H9 (cell line): Measurements from ENCODE around the gene SLC2A14. TPM values are rescaled to one million over a fixed set of nuclear protein-coding genes. Genes with fewer than 3 reads are reported as not detected.

Source experiments
- DNase-seq: peaks from one replicate; pipeline ENCODE4 v3.0.0-alpha.2; 2017
- H2AFZ ChIP-seq: one replicate; pipeline ENCODE4 v1.6.1; 2013; ENCODE audit warnings: mild to moderate bottlenecking, low read length, control low read depth, moderate library complexity
- H2AK5ac ChIP-seq: 2 replicates; pipeline ENCODE4 v1.6.1; 2013; ENCODE audit warnings: low read length, control low read depth, mixed read lengths; ENCODE audit not compliant: insufficient read length
- H2BK120ac ChIP-seq: one replicate; pipeline ENCODE4 v1.6.1; 2013; ENCODE audit warnings: low read depth, mild to moderate bottlenecking, low read length, control low read depth, inconsistent platforms; ENCODE audit not compliant: poor library complexity, severe bottlenecking
- H2BK12ac ChIP-seq: 2 replicates; pipeline ENCODE4 v1.6.1; 2013; ENCODE audit warnings: low read length, control low read depth, mixed read lengths, low read depth; ENCODE audit not compliant: insufficient read length
- H2BK15ac ChIP-seq: 2 replicates; pipeline ENCODE4 v1.6.1; 2013; ENCODE audit warnings: low read depth, low read length, control low read depth
- H2BK20ac ChIP-seq: one replicate; pipeline ENCODE4 v1.6.1; 2013; ENCODE audit warnings: low read depth, mild to moderate bottlenecking, low read length, control low read depth, inconsistent platforms; ENCODE audit not compliant: poor library complexity, severe bottlenecking
- H2BK5ac ChIP-seq: 2 replicates; pipeline ENCODE4 v1.6.1; 2013; ENCODE audit warnings: low read length, control low read depth, mixed read lengths; ENCODE audit not compliant: insufficient read length
- H3K14ac ChIP-seq: 2 replicates; pipeline ENCODE4 v1.6.1; 2013; ENCODE audit warnings: low read length, control low read depth; ENCODE audit not compliant: insufficient read depth
- H3K18ac ChIP-seq: 2 replicates; pipeline ENCODE4 v1.6.1; 2013; ENCODE audit warnings: low read depth, mild to moderate bottlenecking, mixed read lengths, low read length, control low read depth; ENCODE audit not compliant: insufficient read length
- H3K23ac ChIP-seq: 2 replicates; pipeline ENCODE4 v1.6.1; 2013; ENCODE audit warnings: low read length, control low read depth, mixed read lengths, low read depth; ENCODE audit not compliant: insufficient read length
- H3K23me2 ChIP-seq: 2 replicates; pipeline ENCODE4 v1.6.1; 2013; ENCODE audit warnings: low read depth, mild to moderate bottlenecking, mixed read lengths, low read length, control low read depth; ENCODE audit not compliant: insufficient read length, poor library complexity, severe bottlenecking
- H3K27ac ChIP-seq: 2 replicates; pipeline ENCODE4 v1.5.1; 2013; ENCODE audit warnings: low read length, control low read depth, mixed read lengths, low read depth; ENCODE audit not compliant: insufficient read length
- H3K27me3 ChIP-seq: 2 replicates; pipeline ENCODE4 v1.6.1; 2013; ENCODE audit warnings: low read length, control low read depth, inconsistent platforms; ENCODE audit not compliant: insufficient read depth
- H3K4ac ChIP-seq: 2 replicates; pipeline ENCODE4 v1.6.1; 2013; ENCODE audit warnings: low read depth, mild to moderate bottlenecking, control low read depth, inconsistent platforms, low read length, moderate library complexity
- H3K4me1 ChIP-seq: 2 replicates; pipeline ENCODE4 v1.6.1; 2013; ENCODE audit warnings: low read length, control low read depth, inconsistent platforms; ENCODE audit not compliant: insufficient read depth
- H3K4me2 ChIP-seq: 2 replicates; pipeline ENCODE4 v1.6.1; 2013; ENCODE audit warnings: low read length, control low read depth, mixed read lengths; ENCODE audit not compliant: insufficient read length, insufficient read depth
- H3K56ac ChIP-seq: 2 replicates; pipeline ENCODE4 v1.6.1; 2013; ENCODE audit warnings: low read depth, mild to moderate bottlenecking, mixed read lengths, low read length, control low read depth; ENCODE audit not compliant: insufficient read length
- H3K79me1 ChIP-seq: 2 replicates; pipeline ENCODE4 v1.6.1; 2013; ENCODE audit warnings: low read depth, mild to moderate bottlenecking, moderate library complexity, low read length, control low read depth, inconsistent platforms; ENCODE audit not compliant: insufficient read depth, poor library complexity, severe bottlenecking
- H3K79me2 ChIP-seq: 2 replicates; pipeline ENCODE4 v1.6.1; 2013; ENCODE audit warnings: low read length, control low read depth, inconsistent platforms; ENCODE audit not compliant: insufficient read depth
- H3K9ac ChIP-seq: 2 replicates; pipeline ENCODE4 v1.6.1; 2013; ENCODE audit warnings: low read length, control low read depth, mixed read lengths; ENCODE audit not compliant: insufficient read length; ENCODE audit errors: extremely low read depth
- H3K9me3 ChIP-seq: one replicate; pipeline ENCODE4 v1.6.1; 2013; ENCODE audit warnings: low read depth, low read length, inconsistent platforms; ENCODE audit not compliant: control insufficient read depth
- H3T11ph ChIP-seq: one replicate; pipeline ENCODE4 v1.6.1; 2013; ENCODE audit warnings: mild to moderate bottlenecking, low read length, control low read depth, inconsistent platforms
- H4K20me1 ChIP-seq: one replicate; pipeline ENCODE4 v1.6.1; 2013; ENCODE audit not compliant: control insufficient read depth, insufficient read length, insufficient read depth
- H4K5ac ChIP-seq: 2 replicates; pipeline ENCODE4 v1.6.1; 2013; ENCODE audit warnings: low read depth, mild to moderate bottlenecking, mixed read lengths, low read length, control low read depth; ENCODE audit not compliant: insufficient read length
- H4K8ac ChIP-seq: replicated peaks from 2 replicates; pipeline ENCODE4 v1.6.1; 2013; ENCODE audit warnings: low read length, control low read depth, mixed read lengths, low read depth; ENCODE audit not compliant: insufficient read length
- H4K91ac ChIP-seq: 2 replicates; pipeline ENCODE4 v1.6.1; 2013; ENCODE audit warnings: low read depth, mild to moderate bottlenecking, moderate library complexity, mixed read lengths, low read length, control low read depth; ENCODE audit not compliant: insufficient read length
- H3K27ac Mint-ChIP-seq, 3 experiments: 2 replicates in 2 of 3; 3 replicates in 1 of 3; pipeline ENCODE4 v1.8.0; 2020 to 2021; ENCODE audit warnings: mixed read lengths in 3 of 3, mild to moderate bottlenecking in 1 of 3, moderate library complexity in 1 of 3
- H3K27me3 Mint-ChIP-seq: 2 replicates; pipeline ENCODE4 v1.8.0; 2021; ENCODE audit warnings: low read depth, mild to moderate bottlenecking, moderate library complexity, mixed read lengths
- H3K36me3 Mint-ChIP-seq, 3 experiments: 2 replicates in 2 of 3; 3 replicates in 1 of 3; pipeline ENCODE4 v1.8.0; 2020 to 2021; ENCODE audit warnings: low read depth in 3 of 3, mixed read lengths in 3 of 3; ENCODE audit not compliant: insufficient read depth in 1 of 3
- H3K4me1 Mint-ChIP-seq, 2 experiments: 2 replicates each; pipeline ENCODE4 v1.8.0; 2020; ENCODE audit warnings: mixed read lengths in 2 of 2
- H3K4me3 Mint-ChIP-seq, 2 experiments: 2 replicates in 1 of 2; 3 replicates in 1 of 2; pipeline ENCODE4 v1.8.0; 2020 to 2021; ENCODE audit warnings: mild to moderate bottlenecking in 2 of 2, mixed read lengths in 2 of 2, moderate library complexity in 1 of 2
- H3K9me3 Mint-ChIP-seq, 2 experiments: 2 replicates in 1 of 2; 3 replicates in 1 of 2; pipeline ENCODE4 v1.8.0; 2020; ENCODE audit warnings: mild to moderate bottlenecking in 2 of 2, mixed read lengths in 2 of 2, moderate library complexity in 1 of 2
- CTCF ChIP-seq: fragments of 200-600 bp; sonication (generic); conservative IDR thresholded peaks from 3 replicates; pipeline ENCODE4 v1.8.0; 2021; ENCODE audit warnings: antibody characterized with exemption, mild to moderate bottlenecking
- WGBS: extraction: QIAGEN DNeasy Blood & Tissue Kit; methylation state at CpG from one replicate; pipeline ENCODE4 v1.1.7; 2013; ENCODE audit warnings: missing lambda C conversion rate, low lambda C conversion rate, mixed read lengths; ENCODE audit not compliant: insufficient read length; ENCODE audit errors: extremely low coverage; 5-methylcytosine and 5-hydroxymethylcytosine counted together
- total RNA-seq: library from RNA; stranded (reverse); gene quantifications from 2 replicates; pipeline ENCODE4 v1.2.1, GENCODE V29; 2021

The SLC2A14 gene
- total RNA-seq, 1 experiment from 2014 or later, result 19.1 TPM

GRCh38 chr12:7782055-7782454, 90.7 kb downstream of the SLC2A14 start:
- TF ChIP-seq CTCF, result no peak
- no peak overlapping the region for H4K91ac ChIP-seq
- no peak overlapping the region for H3K4ac ChIP-seq
- no peaks in the 10 kb centered on the region for H3K27me3 ChIP-seq
- no peak overlapping the region for H2BK5ac ChIP-seq
- H3K18ac ChIP-seq, result no peak overlapping the region
- no peak overlapping the region for H2AFZ ChIP-seq
- Mint-ChIP-seq H3K4me3 (no peak overlapping the region), H3K9me3 (no peaks in the 10 kb centered on the region), H3K4me1 (peaks cover 21 to 26% of the 10 kb centered on the region in 2 experiments), H3K27me3 (no peaks in the 10 kb centered on the region), H3K27ac (no peak overlapping the region), H3K36me3 (no peaks in the 10 kb centered on the region)
- no peak overlapping the region for H4K5ac ChIP-seq
- no peak overlapping the region for H2BK12ac ChIP-seq
- H3K9ac ChIP-seq, result no peak overlapping the region
- no peak overlapping the region for H2BK15ac ChIP-seq
- no peak overlapping the region for H2BK20ac ChIP-seq
- no CpG with 5 or more reads among the region's 6 CpGs for WGBS
- H4K8ac ChIP-seq, result no peak overlapping the region
- no peak overlapping the region for H3K4me2 ChIP-seq
- H2AK5ac ChIP-seq, result no peak overlapping the region
- H3K23ac ChIP-seq, result no peak overlapping the region
- no peaks in the 10 kb centered on the region for H3K23me2 ChIP-seq
- no peaks in the 10 kb centered on the region for H3K9me3 ChIP-seq
- H3K79me1 ChIP-seq, result no peaks in the 10 kb centered on the region
- no peaks in the 10 kb centered on the region for H3K79me2 ChIP-seq
- no peak for DNase-seq
- H3K27ac ChIP-seq, result no peak overlapping the region
- H2BK120ac ChIP-seq, result no peak overlapping the region
- no peaks in the 10 kb centered on the region for H4K20me1 ChIP-seq
- H3K14ac ChIP-seq, result no peak overlapping the region
- no peaks in the 10 kb centered on the region for H3K4me1 ChIP-seq
- H3T11ph ChIP-seq, result no peak overlapping the region
- H3K56ac ChIP-seq, result no peak overlapping the region
